Thyroid gland (tissue), 4 donors: ENCODE measurements around the gene AMIGO3. TPM values are rescaled to one million over a fixed set of nuclear protein-coding genes. Genes with fewer than 3 reads are reported as not detected.
A peak's percentile ranks its signal among the peaks of the same experiment; 100 is the strongest.
"Not testable (repeated sequence)": the region's sequence is repeated elsewhere in the genome, so short reads cannot be mapped to it uniquely, and the experiment has no call there.

Experiments
- DNase-seq, 2 donors: peaks; one replicate each; pipeline ENCODE4 v3.0.0-alpha.2; 2019
- H3K27ac ChIP-seq, 3 donors: fragments of 200-600 bp; sonication (generic); 1 replicate in 2 of 3; 2 replicates in 1 of 3; pipeline ENCODE4 v1.5.1; 2016 to 2019; ENCODE audit warnings: mild to moderate bottlenecking in 1 of 3, moderate library complexity in 1 of 3
- H3K27me3 ChIP-seq: fragments of 200-600 bp; sonication (generic); one replicate; pipeline ENCODE4 v1.5.1; 2019
- H3K36me3 ChIP-seq, 2 donors: fragments of 200-600 bp; sonication (generic); one replicate each; pipeline ENCODE4 v1.5.1; 2016 to 2019
- H3K4me1 ChIP-seq, 2 donors: fragments of 200-600 bp; sonication (generic); one replicate each; pipeline ENCODE4 v1.5.1; 2017 to 2019
- H3K4me3 ChIP-seq, 3 donors: fragments of 200-600 bp; sonication (generic); replicated peaks in 1 of 3; 1 replicate in 2 of 3; 2 replicates in 1 of 3; pipeline ENCODE4 v1.5.1; 2016; ENCODE audit warnings: mild to moderate bottlenecking in 1 of 3
- H3K9me3 ChIP-seq: fragments of 200-600 bp; sonication (generic); one replicate; pipeline ENCODE4 v1.5.1; 2017
- CTCF ChIP-seq, 6 experiments: fragments of 200-600 bp in 3 of 6; fragments of 450-650 bp in 3 of 6; sonication (generic) in 3 of 6; IDR thresholded peaks; one replicate each; pipeline ENCODE4 v1.5.1; 2016 to 2019; ENCODE audit warnings: antibody characterized with exemption in 6 of 6, mild to moderate bottlenecking in 2 of 6, inconsistent platforms in 1 of 6, moderate library complexity in 1 of 6
- POLR2A ChIP-seq, 2 donors: fragments of 450-650 bp; IDR thresholded peaks; one replicate each; pipeline ENCODE4 v1.6.1; 2017; ENCODE audit warnings: antibody characterized with exemption in 2 of 2, mild to moderate bottlenecking in 2 of 2, moderate library complexity in 1 of 2
- WGBS, 2 donors: methylation state at CpG; one replicate each; pipeline ENCODE4 v1.1.5; 2017; 5-methylcytosine and 5-hydroxymethylcytosine counted together
- intact Hi-C: fragments of 100-400 bp; cut with DNase I; formaldehyde crosslinking; loops from one replicate; pipeline ENCODE4 v1.15.1; 2023
- total RNA-seq, 4 donors: library from RNA; depleted of rRNA; stranded (reverse); fragments of >200 nt; gene quantifications; one replicate each; pipeline ENCODE4 v1.2.3, GENCODE V29; 2016

AMIGO3 gene
- total RNA-seq, 4 donors from 2014 or later: 0.40 to 2.8 (median 1.0) TPM

- Histone ChIP-seq H3K27ac (no peak overlapping the region), H3K27me3 (no peaks in the 10 kb centered on the region), H3K4me1 (no peaks in the 10 kb centered on the region), H3K9me3 (no peaks in the 10 kb centered on the region), H3K36me3 (peaks cover 4 to 32% of the 10 kb centered on the region in 2 donors), H3K4me3 (no peak overlapping the region)
- intact Hi-C loops: loop anchor here (10.0 kb wide), 1 partner anchor 205 kb away; the partner anchor contains the start of gene MST1R
- no peak for DNase-seq
- no peak for TF ChIP-seq CTCF (IDR thresholded peaks at IDR 0.05)
- TF ChIP-seq POLR2A (IDR thresholded peaks at IDR 0.05): no peak
- 81 to 86% methylated on average over 6 to 8 of the region's 8 CpGs for WGBS, 2 donors
Measured at GRCh38 chr3:49700014-49700413, 19.5 kb downstream of the AMIGO3 start.

- no peak for TF ChIP-seq CTCF (IDR thresholded peaks at IDR 0.05)
- no peak for TF ChIP-seq POLR2A (IDR thresholded peaks at IDR 0.05)
- Histone ChIP-seq H3K27ac (no peak overlapping the region), H3K27me3 (no peaks in the 10 kb centered on the region), H3K9me3 (no peaks in the 10 kb centered on the region), H3K36me3 (peaks cover 0 to 32% of the 10 kb centered on the region in 2 donors), H3K4me3 (no peak overlapping the region), H3K4me1 (no peaks in the 10 kb centered on the region)
- 85 to 88% methylated on average over 6 to 8 of the region's 16 CpGs for WGBS, 2 donors
- DNase-seq: no peak
- intact Hi-C loops: no loop called here
Measured at GRCh38 chr3:49699281-49699979, 20.1 kb downstream of the AMIGO3 start.

- DNase-seq, H3K27me3 ChIP-seq, intact Hi-C loops, H3K9me3 ChIP-seq, H3K4me3 ChIP-seq, H3K27ac ChIP-seq: not testable (repeated sequence)
- Histone ChIP-seq H3K4me1 (peaks cover 5 to 10% of the 10 kb centered on the region in 2 donors), H3K36me3 (peaks cover 0 to 15% of the 10 kb centered on the region in 2 donors)
- 90 to 94% methylated on average over 2 to 3 of the region's 4 CpGs for WGBS, 2 donors
Measured at GRCh38 chr3:49695350-49696015, 24.0 kb downstream of the AMIGO3 start.

- H3K27me3 ChIP-seq, H3K9me3 ChIP-seq, H3K27ac ChIP-seq, H3K4me3 ChIP-seq, DNase-seq, intact Hi-C loops: not testable (repeated sequence)
- Histone ChIP-seq H3K36me3 (peaks cover 0 to 10% of the 10 kb centered on the region in 2 donors), H3K4me1 (peaks cover 13 to 17% of the 10 kb centered on the region in 2 donors)
- WGBS, 2 donors: 60 to 63% methylated on average over 5 of the region's 6 CpGs
Measured at GRCh38 chr3:49694409-49695070, 24.9 kb downstream of the AMIGO3 start.

GRCh38 chr3:49691481-49691880 is 28.0 kb downstream of the AMIGO3 start:
- 78 to 88% methylated on average over 3 of the region's 3 CpGs for WGBS, 2 donors
- H3K4me3 ChIP-seq, H3K9me3 ChIP-seq, DNase-seq, intact Hi-C loops, H3K36me3 ChIP-seq, H3K27ac ChIP-seq, H3K27me3 ChIP-seq: not testable (repeated sequence)
- peaks cover 20 to 27% of the 10 kb centered on the region in 2 donors for H3K4me1 ChIP-seq

- H3K27me3 ChIP-seq, H3K36me3 ChIP-seq, intact Hi-C loops, DNase-seq, H3K27ac ChIP-seq, H3K9me3 ChIP-seq, H3K4me3 ChIP-seq: not testable (repeated sequence)
- peaks cover 20 to 32% of the 10 kb centered on the region in 2 donors for H3K4me1 ChIP-seq
- WGBS, 2 donors: 92 to 96% methylated on average over 3 of the region's 3 CpGs
Measured at GRCh38 chr3:49690856-49691255, 28.6 kb downstream of the AMIGO3 start.

- H3K27me3 ChIP-seq, DNase-seq, H3K36me3 ChIP-seq, intact Hi-C loops, H3K9me3 ChIP-seq: not testable (repeated sequence)
- WGBS, 2 donors: 7 to 13% methylated on average over 14 to 16 of the region's 16 CpGs
- H3K4me1 ChIP-seq: peaks cover 20 to 34% of the 10 kb centered on the region in 2 donors
- peak overlapping the region in 2 of 3 donors; percentile 75 to 85 for H3K27ac ChIP-seq
- H3K4me3 ChIP-seq: peak overlapping the region; percentile 82 to 98 (median 91)
Measured at GRCh38 chr3:49689908-49690624, 29.4 kb downstream of the AMIGO3 start.
